ENCODE results near the gene VDAC1.

DNA sequence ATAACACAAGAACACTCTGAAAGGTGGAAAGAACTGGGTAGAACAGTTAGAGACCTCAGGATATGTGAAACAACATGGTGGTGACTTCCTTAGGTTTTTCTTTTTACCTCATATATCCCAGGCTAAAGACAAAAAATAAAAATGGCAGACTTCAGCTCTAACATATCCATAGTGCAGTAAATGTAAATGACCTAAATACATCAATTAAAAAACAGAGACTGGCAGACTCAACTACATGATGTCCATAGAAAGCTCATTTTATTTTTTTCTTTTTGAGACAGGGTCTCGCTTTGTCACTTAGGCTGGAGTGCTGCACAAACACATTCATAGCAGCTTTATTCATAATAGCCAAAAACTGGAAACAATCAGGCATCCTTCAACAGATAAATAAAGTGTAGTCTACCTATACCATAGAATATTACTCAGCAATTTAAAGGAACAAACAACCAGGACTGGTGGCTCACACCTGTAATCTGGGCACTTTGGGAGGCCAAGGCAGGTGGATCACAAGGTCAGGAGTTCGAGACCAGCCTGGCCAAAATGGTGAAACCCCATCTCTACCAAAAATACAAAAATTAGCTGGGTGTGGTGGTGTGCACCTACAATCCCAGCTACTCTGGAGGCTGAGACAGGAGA, 41.2 kb downstream of the VDAC1 start:
- TF ChIP-seq CTCF (IDR thresholded peaks at IDR 0.05) (no peak), EZH2 (IDR thresholded peaks at IDR 0.05; ENCODE audit: borderline replicate concordance, insufficient read depth, low read depth, low read length, poor library complexity, severe bottlenecking) (no peak)
